ENCODE data around the gene SYF2.

GRCh38 chr1:25243907-25244306, 11.6 kb upstream of the SYF2 start:
- TF ChIP-seq JUNB (IDR thresholded peaks at IDR 0.05) (no peak), CTCF (IDR thresholded peaks at IDR 0.05) (no peak), E2F6 (IDR thresholded peaks at IDR 0.05; ENCODE audit: borderline replicate concordance, low read depth) (no peak), NFE2L2 (conservative IDR thresholded peaks at IDR 0.05; ENCODE audit: low read length) (no peak), USF2 (IDR thresholded peaks at IDR 0.05) (no peak), POLR2AphosphoS2 (conservative IDR thresholded peaks at IDR 0.05; ENCODE audit: low read length) (no peak), POLR2A (IDR thresholded peaks at IDR 0.05; ENCODE audit: low read length) (no peak), EHMT2 (IDR thresholded peaks at IDR 0.05; ENCODE audit: low read depth) (no peak), CHD2 (IDR thresholded peaks at IDR 0.05; ENCODE audit: low read length, partially characterized antibody) (no peak), MYC (IDR thresholded peaks at IDR 0.05; ENCODE audit: borderline replicate concordance, low read length) (no peak), ZFP36 (IDR thresholded peaks at IDR 0.05; ENCODE audit: borderline replicate concordance, partially characterized antibody) (no peak)

Data from A549 (cell line).